Measurements from ENCODE around the gene SLC12A8.

Gene SLC12A8, protein sequence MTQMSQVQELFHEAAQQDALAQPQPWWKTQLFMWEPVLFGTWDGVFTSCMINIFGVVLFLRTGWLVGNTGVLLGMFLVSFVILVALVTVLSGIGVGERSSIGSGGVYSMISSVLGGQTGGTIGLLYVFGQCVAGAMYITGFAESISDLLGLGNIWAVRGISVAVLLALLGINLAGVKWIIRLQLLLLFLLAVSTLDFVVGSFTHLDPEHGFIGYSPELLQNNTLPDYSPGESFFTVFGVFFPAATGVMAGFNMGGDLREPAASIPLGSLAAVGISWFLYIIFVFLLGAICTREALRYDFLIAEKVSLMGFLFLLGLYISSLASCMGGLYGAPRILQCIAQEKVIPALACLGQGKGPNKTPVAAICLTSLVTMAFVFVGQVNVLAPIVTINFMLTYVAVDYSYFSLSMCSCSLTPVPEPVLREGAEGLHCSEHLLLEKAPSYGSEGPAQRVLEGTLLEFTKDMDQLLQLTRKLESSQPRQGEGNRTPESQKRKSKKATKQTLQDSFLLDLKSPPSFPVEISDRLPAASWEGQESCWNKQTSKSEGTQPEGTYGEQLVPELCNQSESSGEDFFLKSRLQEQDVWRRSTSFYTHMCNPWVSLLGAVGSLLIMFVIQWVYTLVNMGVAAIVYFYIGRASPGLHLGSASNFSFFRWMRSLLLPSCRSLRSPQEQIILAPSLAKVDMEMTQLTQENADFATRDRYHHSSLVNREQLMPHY

DNA sequence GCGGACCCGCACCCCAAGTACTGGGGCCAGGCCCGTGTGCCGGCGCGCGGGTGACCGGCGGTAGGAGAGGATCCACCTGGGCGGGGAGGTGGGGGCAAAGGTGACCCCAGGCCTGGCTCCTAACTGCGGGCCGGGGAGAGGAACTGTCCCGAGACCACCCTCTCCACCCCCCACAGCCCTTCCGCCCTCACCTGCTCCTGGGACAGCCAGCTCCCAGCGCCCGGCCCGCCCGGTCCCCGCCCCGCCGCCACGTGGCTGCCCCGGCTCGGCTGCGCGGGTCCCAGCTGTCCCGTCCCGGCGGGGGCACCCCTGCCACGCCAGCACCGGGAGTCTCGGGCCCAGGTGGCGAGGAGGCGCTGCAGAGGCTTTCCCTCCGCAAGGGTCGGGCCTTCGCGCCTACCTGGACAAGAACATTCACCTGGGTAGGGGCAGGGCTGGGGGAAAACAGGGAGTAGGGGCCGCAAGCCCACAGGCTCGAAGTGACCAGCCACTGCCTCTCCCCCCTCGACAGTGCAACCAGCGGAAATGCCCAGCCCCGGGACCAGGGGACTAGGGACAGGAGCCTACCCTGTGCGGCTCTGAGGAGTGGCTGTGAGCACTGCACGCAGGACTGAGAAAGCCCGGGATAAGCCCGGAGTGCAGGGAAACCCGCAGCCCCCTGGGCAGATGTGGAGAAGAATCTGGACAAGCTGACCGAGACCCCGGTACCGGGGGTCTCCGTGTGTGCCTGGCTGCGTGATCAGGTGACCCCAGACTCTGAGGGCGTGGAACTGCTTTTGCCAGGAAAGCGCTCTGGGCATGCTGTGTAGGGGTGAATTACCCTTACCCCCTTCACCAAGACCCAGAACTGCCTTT is at the start of gene SLC12A8:
Gene SLC12A8, minus strand, starts transcription at position 240 of the 855 bp plus-strand sequence. CDS start 1,399 bp downstream, outside the sequence.
- no peak within 1 kb of the TSS for H3K4me3 ChIP-seq (ENCODE audit: low read depth, low read length)
- TF ChIP-seq, protein P1, sequence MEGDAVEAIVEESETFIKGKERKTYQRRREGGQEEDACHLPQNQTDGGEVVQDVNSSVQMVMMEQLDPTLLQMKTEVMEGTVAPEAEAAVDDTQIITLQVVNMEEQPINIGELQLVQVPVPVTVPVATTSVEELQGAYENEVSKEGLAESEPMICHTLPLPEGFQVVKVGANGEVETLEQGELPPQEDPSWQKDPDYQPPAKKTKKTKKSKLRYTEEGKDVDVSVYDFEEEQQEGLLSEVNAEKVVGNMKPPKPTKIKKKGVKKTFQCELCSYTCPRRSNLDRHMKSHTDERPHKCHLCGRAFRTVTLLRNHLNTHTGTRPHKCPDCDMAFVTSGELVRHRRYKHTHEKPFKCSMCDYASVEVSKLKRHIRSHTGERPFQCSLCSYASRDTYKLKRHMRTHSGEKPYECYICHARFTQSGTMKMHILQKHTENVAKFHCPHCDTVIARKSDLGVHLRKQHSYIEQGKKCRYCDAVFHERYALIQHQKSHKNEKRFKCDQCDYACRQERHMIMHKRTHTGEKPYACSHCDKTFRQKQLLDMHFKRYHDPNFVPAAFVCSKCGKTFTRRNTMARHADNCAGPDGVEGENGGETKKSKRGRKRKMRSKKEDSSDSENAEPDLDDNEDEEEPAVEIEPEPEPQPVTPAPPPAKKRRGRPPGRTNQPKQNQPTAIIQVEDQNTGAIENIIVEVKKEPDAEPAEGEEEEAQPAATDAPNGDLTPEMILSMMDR (IDR thresholded peaks at IDR 0.05; ENCODE audit: low read depth, low read length): no peak

DNA sequence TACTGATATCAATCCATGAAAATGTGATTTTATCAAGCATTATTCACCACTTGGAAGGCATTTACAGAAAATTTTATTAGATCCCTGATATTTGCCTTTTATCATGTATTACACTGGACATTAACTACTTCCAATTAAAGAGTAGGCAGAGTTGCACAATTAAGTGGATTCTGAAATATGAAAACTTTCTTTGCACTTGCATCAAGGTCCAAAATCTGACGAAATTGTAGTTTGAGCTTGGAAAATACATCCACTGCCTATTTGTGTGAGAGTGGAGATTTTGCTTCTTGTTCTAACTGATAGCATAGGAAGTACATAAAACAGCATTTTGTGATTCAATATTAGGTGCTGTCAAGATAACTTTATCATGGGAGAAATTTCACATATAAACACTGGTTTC is 49.6 kb upstream of the SLC12A8 start:
- H3K4me3 ChIP-seq (ENCODE audit: low read depth, low read length): no peak overlapping the region
- TF ChIP-seq, protein P1 (IDR thresholded peaks at IDR 0.05; ENCODE audit: low read depth, low read length): no peak

DNA sequence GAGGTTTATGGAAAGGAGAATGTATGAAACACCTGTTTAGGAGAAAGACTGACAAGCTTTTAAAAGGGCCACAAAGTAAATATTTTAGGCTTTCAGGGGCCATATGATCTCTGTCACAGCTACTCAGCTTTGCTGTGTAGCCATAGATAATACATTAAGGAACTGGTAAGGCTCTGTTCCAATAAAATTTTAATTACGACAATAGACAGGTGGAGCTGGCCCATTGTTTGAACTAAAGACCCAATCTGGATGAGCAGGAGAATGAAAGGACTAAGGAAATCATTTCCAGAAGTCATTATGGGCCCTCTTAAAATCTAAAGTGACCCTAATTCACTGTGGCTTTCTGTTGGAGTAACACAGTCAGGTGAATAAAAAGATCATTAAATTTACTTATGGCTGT is 48.5 kb upstream of the SLC12A8 start:
- H3K4me3 ChIP-seq (ENCODE audit: low read depth, low read length): no peak overlapping the region
- TF ChIP-seq, protein P1 (IDR thresholded peaks at IDR 0.05; ENCODE audit: low read depth, low read length): no peak

DNA sequence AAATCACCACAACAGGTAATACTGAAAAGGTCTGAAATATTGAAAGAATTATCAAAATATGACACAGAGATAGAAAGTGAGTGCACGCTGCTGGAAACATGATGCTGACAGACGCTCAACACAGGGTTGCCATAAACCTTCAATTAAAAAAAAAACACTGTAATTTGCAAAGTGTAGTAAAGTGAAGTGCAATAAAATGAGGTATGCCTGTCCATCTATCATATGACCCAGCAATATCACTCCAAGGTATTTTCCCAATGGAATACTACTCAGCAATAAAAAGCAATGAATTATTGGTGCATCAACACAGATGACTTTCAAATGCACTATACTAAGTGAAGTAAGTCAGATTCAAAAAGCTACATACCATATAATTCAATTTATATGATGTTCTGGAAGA is 47.6 kb upstream of the SLC12A8 start:
- TF ChIP-seq, protein P1 (IDR thresholded peaks at IDR 0.05; ENCODE audit: low read depth, low read length): no peak
- H3K4me3 ChIP-seq (ENCODE audit: low read depth, low read length): no peak overlapping the region

DNA sequence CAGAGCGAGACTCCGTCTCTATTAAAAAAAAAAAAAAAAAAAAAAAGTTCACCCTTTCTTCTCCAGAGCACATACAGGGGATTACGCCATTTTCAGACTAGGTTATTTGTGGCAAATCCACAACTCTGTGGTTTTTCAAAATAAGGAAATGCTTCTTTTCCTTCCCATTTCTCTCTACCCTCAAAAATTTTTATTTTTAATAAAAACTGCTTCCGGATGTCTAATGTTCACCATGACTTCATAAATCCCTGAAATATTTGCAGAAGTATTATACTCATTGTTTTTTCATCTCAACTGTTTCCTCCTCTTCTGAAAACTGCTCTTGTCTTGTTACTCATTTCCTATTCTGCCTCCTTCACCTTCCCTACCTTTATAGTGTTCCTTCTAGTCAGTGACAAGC is 45.0 kb upstream of the SLC12A8 start:
- TF ChIP-seq, protein P1 (IDR thresholded peaks at IDR 0.05; ENCODE audit: low read depth, low read length): no peak
- no peak overlapping the region for H3K4me3 ChIP-seq (ENCODE audit: low read depth, low read length)

DNA sequence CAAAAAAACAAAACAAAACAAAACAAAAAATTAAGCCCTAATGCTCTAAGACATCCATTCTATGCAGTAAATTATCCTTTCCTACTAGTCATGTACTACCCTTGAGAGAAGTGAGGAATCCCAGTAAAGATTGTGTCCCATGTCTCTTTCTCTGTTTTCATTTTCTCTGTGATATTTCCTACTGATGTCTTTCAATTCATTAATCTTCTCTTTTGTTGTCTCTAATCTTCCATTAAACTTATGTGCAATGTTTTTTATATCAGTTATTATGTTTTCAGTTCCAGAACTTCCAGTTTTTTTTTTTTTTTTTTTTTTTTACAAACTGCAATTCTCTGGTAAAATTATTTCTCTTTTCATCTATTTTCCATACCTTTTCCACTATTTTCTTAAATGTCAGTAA is 44.1 kb upstream of the SLC12A8 start:
- TF ChIP-seq, protein P1 (IDR thresholded peaks at IDR 0.05; ENCODE audit: low read depth, low read length): no peak
- no peak overlapping the region for H3K4me3 ChIP-seq (ENCODE audit: low read depth, low read length)

Measured in WI38 (cell line).